Caco-2 (cell line): Measurements from ENCODE around the gene NEU2. TPM values are rescaled to one million over a fixed set of nuclear protein-coding genes. Genes with fewer than 3 reads are reported as not detected.

Experiments
- BruUV-seq: library from RNA; stranded (reverse); fragments of 400-500 nt; replicated peaks from 2 replicates; lab custom pipeline; 2021; lab: Mats Ljungman, UMichigan
- CTCF ChIA-PET: fragments of 300-600 bp; sonication (Branson Sonifier 250); formaldehyde crosslinking; loops from one replicate; lab custom pipeline; 2022; ENCODE audit warnings: antibody characterized with exemption; lab: Charles Lee
- POLR2A ChIA-PET: fragments of 300-600 bp; sonication (Branson Sonifier 250); formaldehyde crosslinking; loops from one replicate; lab custom pipeline; 2022; ENCODE audit warnings: antibody characterized with exemption; lab: Charles Lee
- DNase-seq, 2 experiments: peaks; one replicate each; pipeline versions ENCODE4 v3.0.0 to v3.0.0-alpha.2; 2020 to 2022
- H3K27me3 ChIP-seq: replicated peaks from 2 replicates; pipeline ENCODE4 v1.6.0; 2011; ENCODE audit warnings: low read length; ENCODE audit not compliant: control insufficient read depth, insufficient read depth
- H3K36me3 ChIP-seq: 2 replicates; pipeline ENCODE4 v1.5.1; 2011; ENCODE audit warnings: low read length; ENCODE audit not compliant: control insufficient read depth, insufficient read depth
- H3K4me1 ChIP-seq: fragments of 250-450 bp; sonication (Bioruptor Pico); 2 replicates; pipeline ENCODE4 v1.5.1; 2020; ENCODE audit warnings: mild to moderate bottlenecking
- H3K4me3 ChIP-seq: 2 replicates; pipeline ENCODE4 v1.5.1; 2011; ENCODE audit warnings: low read depth, mild to moderate bottlenecking, control low read depth, low read length
- H3K9me3 ChIP-seq: fragments of 250-450 bp; sonication (Bioruptor Pico); 2 replicates; pipeline ENCODE4 v1.5.1; 2020; ENCODE audit warnings: mild to moderate bottlenecking, moderate library complexity
- H3K27ac Mint-ChIP-seq: one replicate; pipeline ENCODE4 v1.8.0; 2022; ENCODE audit warnings: mixed read lengths; ENCODE audit not compliant: unreplicated experiment
- H3K27me3 Mint-ChIP-seq: one replicate; pipeline ENCODE4 v1.8.0; 2022; ENCODE audit warnings: mixed read lengths; ENCODE audit not compliant: insufficient read depth, unreplicated experiment
- H3K36me3 Mint-ChIP-seq: one replicate; pipeline ENCODE4 v1.8.0; 2022; ENCODE audit warnings: mild to moderate bottlenecking, mixed read lengths; ENCODE audit not compliant: insufficient read depth, unreplicated experiment
- H3K4me1 Mint-ChIP-seq: one replicate; pipeline ENCODE4 v1.8.0; 2022; ENCODE audit warnings: low read depth, mixed read lengths; ENCODE audit not compliant: unreplicated experiment
- H3K4me3 Mint-ChIP-seq: one replicate; pipeline ENCODE4 v1.8.0; 2022; ENCODE audit warnings: mild to moderate bottlenecking, moderate library complexity, mixed read lengths; ENCODE audit not compliant: unreplicated experiment
- H3K9me3 Mint-ChIP-seq: one replicate; pipeline ENCODE4 v1.8.0; 2022; ENCODE audit warnings: mixed read lengths; ENCODE audit not compliant: unreplicated experiment
- intact Hi-C: fragments of 100-400 bp; cut with micrococcal nuclease; formaldehyde crosslinking; loops from one replicate; pipeline ENCODE4 v1.10.0; 2022; ENCODE audit not compliant: unreplicated experiment
- total RNA-seq: library from RNA; stranded (reverse); gene quantifications from 2 replicates; pipeline ENCODE4 v1.2.3, GENCODE V29; 2022
- TF ChIP-seq, protein P1 (sequence below), 2 experiments: fragments of 200-600 bp in 1 of 2; IDR thresholded peaks; 1 replicate in 1 of 2; 2 replicates in 1 of 2; pipeline versions ENCODE4 v1.5.1 to v1.8.0; 2011 to 2022; ENCODE audit warnings: antibody characterized with exemption in 1 of 2, control low read depth in 1 of 2, inconsistent platforms in 1 of 2, low read depth in 1 of 2, low read length in 1 of 2, mild to moderate bottlenecking in 1 of 2, moderate library complexity in 1 of 2; ENCODE audit not compliant: insufficient read depth in 1 of 2, severe bottlenecking in 1 of 2, unreplicated experiment in 1 of 2

Gene NEU2
- total RNA-seq, 1 experiment from 2014 or later, result not detected

- no peaks in the 10 kb centered on the region for H3K4me1 Mint-ChIP-seq
- TF ChIP-seq, protein P1, sequence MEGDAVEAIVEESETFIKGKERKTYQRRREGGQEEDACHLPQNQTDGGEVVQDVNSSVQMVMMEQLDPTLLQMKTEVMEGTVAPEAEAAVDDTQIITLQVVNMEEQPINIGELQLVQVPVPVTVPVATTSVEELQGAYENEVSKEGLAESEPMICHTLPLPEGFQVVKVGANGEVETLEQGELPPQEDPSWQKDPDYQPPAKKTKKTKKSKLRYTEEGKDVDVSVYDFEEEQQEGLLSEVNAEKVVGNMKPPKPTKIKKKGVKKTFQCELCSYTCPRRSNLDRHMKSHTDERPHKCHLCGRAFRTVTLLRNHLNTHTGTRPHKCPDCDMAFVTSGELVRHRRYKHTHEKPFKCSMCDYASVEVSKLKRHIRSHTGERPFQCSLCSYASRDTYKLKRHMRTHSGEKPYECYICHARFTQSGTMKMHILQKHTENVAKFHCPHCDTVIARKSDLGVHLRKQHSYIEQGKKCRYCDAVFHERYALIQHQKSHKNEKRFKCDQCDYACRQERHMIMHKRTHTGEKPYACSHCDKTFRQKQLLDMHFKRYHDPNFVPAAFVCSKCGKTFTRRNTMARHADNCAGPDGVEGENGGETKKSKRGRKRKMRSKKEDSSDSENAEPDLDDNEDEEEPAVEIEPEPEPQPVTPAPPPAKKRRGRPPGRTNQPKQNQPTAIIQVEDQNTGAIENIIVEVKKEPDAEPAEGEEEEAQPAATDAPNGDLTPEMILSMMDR (IDR thresholded peaks at IDR 0.05; ENCODE audit: insufficient read depth in 1 of 2, low read depth in 1 of 2, low read length in 1 of 2, severe bottlenecking in 1 of 2, unreplicated experiment in 1 of 2), result no peak
- H3K4me3 ChIP-seq, result no peak overlapping the region
- H3K27ac Mint-ChIP-seq, result no peak overlapping the region
- POLR2A ChIA-PET, result no interaction called here
- no peaks in the 10 kb centered on the region for H3K27me3 ChIP-seq
- BruUV-seq, result no TSS peak
- CTCF ChIA-PET, result no interaction called here
- intact Hi-C loops, result no loop called here
- no peaks in the 10 kb centered on the region for H3K4me1 ChIP-seq
- H3K4me3 Mint-ChIP-seq, result no peak overlapping the region
- H3K27me3 Mint-ChIP-seq, result peaks cover 4% of the 10 kb centered on the region
- H3K9me3 Mint-ChIP-seq, result no peaks in the 10 kb centered on the region
- no peaks in the 10 kb centered on the region for H3K36me3 ChIP-seq
- no peaks in the 10 kb centered on the region for H3K36me3 Mint-ChIP-seq
- no peak for DNase-seq
- no peaks in the 10 kb centered on the region for H3K9me3 ChIP-seq
Observed at GRCh38 chr2:233055362-233055761, 22.9 kb downstream of the NEU2 start.

GRCh38 chr2:233056961-233057605, 24.6 kb downstream of the NEU2 start:
- TF ChIP-seq, protein P1 (IDR thresholded peaks at IDR 0.05; ENCODE audit: insufficient read depth in 1 of 2, low read depth in 1 of 2, low read length in 1 of 2, severe bottlenecking in 1 of 2, unreplicated experiment in 1 of 2), result no peak
- no TSS peak for BruUV-seq
- no peaks in the 10 kb centered on the region for H3K36me3 Mint-ChIP-seq
- peaks cover 4% of the 10 kb centered on the region for H3K27me3 Mint-ChIP-seq
- intact Hi-C loops, result no loop called here
- Histone ChIP-seq H3K36me3 (no peaks in the 10 kb centered on the region), H3K4me1 (no peaks in the 10 kb centered on the region), H3K9me3 (no peaks in the 10 kb centered on the region), H3K4me3 (no peak overlapping the region), H3K27me3 (no peaks in the 10 kb centered on the region)
- no peak overlapping the region for H3K4me3 Mint-ChIP-seq
- ChIA-PET CTCF (no interaction called here), POLR2A (no interaction called here)
- no peaks in the 10 kb centered on the region for H3K4me1 Mint-ChIP-seq
- DNase-seq, result no peak
- H3K9me3 Mint-ChIP-seq, result no peaks in the 10 kb centered on the region
- H3K27ac Mint-ChIP-seq, result no peak overlapping the region

DNA sequence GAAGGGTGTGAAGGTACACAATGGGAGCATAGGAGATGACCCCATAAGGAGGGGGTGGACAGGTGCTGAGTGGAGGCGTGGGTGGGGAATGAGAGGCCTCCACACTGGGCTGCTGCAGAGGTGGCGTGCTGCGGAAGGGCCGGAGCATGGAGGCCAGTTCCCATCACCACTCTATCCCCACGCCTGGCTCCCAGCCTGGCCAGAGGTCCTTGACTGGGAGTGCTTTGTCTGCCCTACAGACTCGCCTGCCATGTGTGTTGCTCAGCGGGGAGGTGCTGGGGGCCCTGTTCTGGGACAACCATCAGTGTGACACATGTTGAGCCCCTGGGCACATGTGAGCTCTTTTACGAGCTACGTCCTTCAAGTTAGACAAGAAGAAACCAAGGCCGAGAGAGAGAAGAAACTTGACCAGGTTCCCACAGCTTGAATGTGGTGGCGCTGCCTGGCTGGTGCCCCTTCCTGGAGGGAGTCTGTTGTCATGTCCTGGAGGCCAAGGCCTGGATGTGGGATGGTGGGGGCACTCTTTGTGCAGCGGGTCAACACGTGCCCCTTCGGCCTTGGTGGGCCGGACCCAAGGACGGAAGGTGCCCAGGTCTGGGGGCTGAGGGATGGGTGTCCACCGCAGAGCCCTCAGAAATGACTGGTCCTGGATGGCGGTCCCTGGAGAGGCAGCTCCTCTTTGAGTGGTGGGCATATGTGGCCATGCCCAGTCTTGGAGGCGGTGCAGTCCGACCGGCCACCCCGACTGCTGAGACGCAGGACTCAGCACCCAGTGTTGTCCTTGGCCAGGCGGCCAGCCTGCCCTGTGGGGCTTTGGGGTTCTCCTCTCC, 26.5 kb downstream of the NEU2 start:
- POLR2A ChIA-PET, result no interaction called here
- no peaks in the 10 kb centered on the region for H3K9me3 ChIP-seq
- CTCF ChIA-PET, result no interaction called here
- Mint-ChIP-seq H3K27ac (no peak overlapping the region), H3K36me3 (no peaks in the 10 kb centered on the region), H3K4me1 (no peaks in the 10 kb centered on the region), H3K27me3 (peaks cover 4% of the 10 kb centered on the region), H3K4me3 (no peak overlapping the region), H3K9me3 (no peaks in the 10 kb centered on the region)
- no peaks in the 10 kb centered on the region for H3K36me3 ChIP-seq
- DNase-seq, result no peak
- H3K4me1 ChIP-seq, result no peaks in the 10 kb centered on the region
- no peaks in the 10 kb centered on the region for H3K27me3 ChIP-seq
- TF ChIP-seq, protein P1 (IDR thresholded peaks at IDR 0.05; ENCODE audit: insufficient read depth in 1 of 2, low read depth in 1 of 2, low read length in 1 of 2, severe bottlenecking in 1 of 2, unreplicated experiment in 1 of 2), result no peak
- no TSS peak for BruUV-seq
- no peak overlapping the region for H3K4me3 ChIP-seq
- intact Hi-C loops, result no loop called here
